ENCODE data around the gene PIGQ. TPM values are rescaled to one million over a fixed set of nuclear protein-coding genes. Genes with fewer than 3 reads are reported as not detected.
A peak's percentile ranks its signal among the peaks of the same experiment; 100 is the strongest.

The PIGQ gene
- total RNA-seq, 1 experiment from 2014 or later: 72.5 TPM

DNA sequence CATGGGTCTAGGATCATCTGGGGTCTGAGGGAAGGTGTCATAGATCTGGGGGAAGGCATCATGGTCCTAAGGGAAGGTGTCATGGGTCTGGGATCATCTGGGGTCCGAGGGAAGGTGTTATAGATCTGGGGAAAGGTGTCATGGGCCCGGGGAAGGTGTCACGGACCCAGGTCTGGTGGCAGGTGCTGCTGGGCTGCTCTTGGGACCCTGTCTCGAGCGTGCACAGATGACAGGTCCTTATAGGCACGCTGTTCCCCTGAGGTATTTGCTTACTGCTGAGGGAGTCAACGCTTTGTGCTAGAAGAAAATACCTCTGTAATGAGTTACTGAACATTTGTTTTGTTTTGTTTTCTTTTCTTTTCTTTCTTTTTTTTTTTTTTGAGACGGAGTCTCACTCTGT, 21.5 kb downstream of the PIGQ start:
- Histone ChIP-seq H3K79me2 (ENCODE audit: low read depth) (peaks cover 69% of the 10 kb centered on the region), H3K27me3 (ENCODE audit: insufficient read depth, low read depth) (no peaks in the 10 kb centered on the region), H3K4me3 (peak overlapping the region; percentile 81; the same call in 1 of the 2 replicates), H3F3A (ENCODE audit: insufficient read depth, low read depth) (peaks cover 35% of the 10 kb centered on the region), H4K20me1 (ENCODE audit: insufficient read depth) (peaks cover 41% of the 10 kb centered on the region), H3K4me1 (replicated peaks; ENCODE audit: insufficient read depth) (peaks cover 46% of the 10 kb centered on the region), H3K9me2 (ENCODE audit: insufficient read depth) (no peaks in the 10 kb centered on the region), H2AFZ (no peak overlapping the region), H3K9me3 (ENCODE audit: insufficient read depth, low read depth) (no peaks in the 10 kb centered on the region), H3K4me2 (peak overlapping the region; percentile 99), H3K27ac (no peak overlapping the region), H3K36me3 (ENCODE audit: low read depth) (no peaks in the 10 kb centered on the region)
- TF ChIP-seq CTCF (conservative IDR thresholded peaks at IDR 0.05): no peak
- DNase-seq: no peak
- no TSS peak for BruUV-seq (replicated peaks)
- CTCF ChIA-PET: no interaction called here
- intact Hi-C loops (cut with micrococcal nuclease; ENCODE audit: unreplicated experiment): no loop called here
- POLR2A ChIA-PET (ENCODE audit: unreplicated experiment): no interaction called here

DNA sequence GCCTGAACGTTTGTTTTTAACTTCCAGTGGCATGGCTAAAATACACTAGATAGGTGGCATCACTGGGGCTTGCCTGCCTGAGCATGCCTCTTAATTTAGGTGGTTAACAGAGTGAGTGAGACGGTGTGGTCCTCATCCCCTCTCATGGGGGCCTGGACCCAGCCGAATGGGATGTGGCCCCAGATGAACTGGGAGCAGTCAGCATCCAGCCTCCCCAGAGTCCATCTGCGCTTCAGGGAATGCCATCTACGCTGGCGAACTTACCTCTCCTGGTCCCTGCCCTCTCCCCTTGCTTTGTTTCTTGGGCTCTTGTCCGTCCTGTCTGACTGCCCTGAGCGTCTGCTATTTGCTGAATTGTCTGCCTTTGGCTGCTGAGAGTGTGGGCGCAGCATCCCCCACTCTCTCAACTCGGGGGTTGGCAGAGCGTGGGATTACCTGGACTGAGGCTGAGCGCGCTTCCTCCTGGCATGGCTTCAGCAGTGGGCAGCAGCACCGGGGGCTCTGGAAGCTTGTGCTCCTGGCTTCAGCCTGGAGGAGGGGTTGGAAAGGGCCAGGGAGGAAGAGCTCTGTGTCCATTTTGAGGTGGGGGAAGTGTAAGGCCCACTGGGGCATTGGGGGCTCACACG, 22.2 kb downstream of the PIGQ start:
- peaks cover 74% of the 10 kb centered on the region for H3K79me2 ChIP-seq (ENCODE audit: low read depth)
- no peaks in the 10 kb centered on the region for H3K9me3 ChIP-seq (ENCODE audit: insufficient read depth, low read depth)
- no peak overlapping the region for H2AFZ ChIP-seq
- H3F3A ChIP-seq (ENCODE audit: insufficient read depth, low read depth): peaks cover 35% of the 10 kb centered on the region
- H4K20me1 ChIP-seq (ENCODE audit: insufficient read depth): peaks cover 44% of the 10 kb centered on the region
- ChIA-PET POLR2A (ENCODE audit: unreplicated experiment) (no interaction called here), CTCF (interaction anchor here (0.6 kb wide), 2 partner anchors 46 to 72 kb away, joined by 3 read pairs; no protein-coding TSS in a partner anchor)
- no peaks in the 10 kb centered on the region for H3K27me3 ChIP-seq (ENCODE audit: insufficient read depth, low read depth)
- no peak for TF ChIP-seq CTCF (conservative IDR thresholded peaks at IDR 0.05)
- TF ChIP-seq EZH2 (IDR thresholded peaks at IDR 0.05; ENCODE audit: low read depth): no peak
- H3K4me1 ChIP-seq (replicated peaks; ENCODE audit: insufficient read depth): peaks cover 46% of the 10 kb centered on the region
- H3K27ac ChIP-seq: peak overlapping the region; percentile 76
- TSS peak; percentile 13 for BruUV-seq (replicated peaks)
- no peaks in the 10 kb centered on the region for H3K9me2 ChIP-seq (ENCODE audit: insufficient read depth)
- peak overlapping the region; percentile 14; the same call in 1 of the 2 replicates for H3K4me3 ChIP-seq
- intact Hi-C loops (cut with micrococcal nuclease; ENCODE audit: unreplicated experiment): loop anchor here (2.0 kb wide), 1 partner anchor 45 kb away; the partner anchor contains the start of gene METTL26
- H3K4me2 ChIP-seq: peak overlapping the region; percentile 99
- DNase-seq: no peak
- no peaks in the 10 kb centered on the region for H3K36me3 ChIP-seq (ENCODE audit: low read depth)

GRCh38 chr16:592518-593306, 22.9 kb downstream of the PIGQ start:
- intact Hi-C loops (cut with micrococcal nuclease; ENCODE audit: unreplicated experiment): loop anchor here (1.0 to 2.0 kb wide), 3 partner anchors 35 to 57 kb away; partner anchors contain the start of genes METTL26 and WDR90
- POLR2A ChIA-PET (ENCODE audit: unreplicated experiment): interaction anchor here (0.6 to 0.7 kb wide), 2 partner anchors 29 to 168 kb away, joined by 4 to 6 read pairs; no protein-coding TSS in a partner anchor
- peak overlapping the region; percentile 99 for H3K4me2 ChIP-seq
- peaks cover 67% of the 10 kb centered on the region for H3K79me2 ChIP-seq (ENCODE audit: low read depth)
- H3K4me1 ChIP-seq (replicated peaks; ENCODE audit: insufficient read depth): peaks cover 44% of the 10 kb centered on the region
- H4K20me1 ChIP-seq (ENCODE audit: insufficient read depth): peaks cover 44% of the 10 kb centered on the region
- H3K4me3 ChIP-seq: peak overlapping the region; percentile 20; the same call in 1 of the 2 replicates
- no peaks in the 10 kb centered on the region for H3K9me2 ChIP-seq (ENCODE audit: insufficient read depth)
- H3K36me3 ChIP-seq (ENCODE audit: low read depth): no peaks in the 10 kb centered on the region
- CTCF ChIA-PET: interaction anchor here (0.6 to 1.5 kb wide), 5 partner anchors 17 to 72 kb away, joined by 3 to 4 read pairs (median 3); partner anchors contain the start of gene METTL26
- no peaks in the 10 kb centered on the region for H3K9me3 ChIP-seq (ENCODE audit: insufficient read depth, low read depth)
- H3K27me3 ChIP-seq (ENCODE audit: insufficient read depth, low read depth): no peaks in the 10 kb centered on the region
- peak; percentile 70 to 75 for DNase-seq
- BruUV-seq (replicated peaks): no TSS peak
- TF ChIP-seq EZH2 (IDR thresholded peaks at IDR 0.05; ENCODE audit: low read depth): no peak
- TF ChIP-seq CTCF (conservative IDR thresholded peaks at IDR 0.05): no peak
- H3F3A ChIP-seq (ENCODE audit: insufficient read depth, low read depth): peaks cover 30% of the 10 kb centered on the region
- H3K27ac ChIP-seq: peak overlapping the region; percentile 76
- no peak overlapping the region for H2AFZ ChIP-seq

Measured in PC-9 (cell line).